Measurements from ENCODE around the gene CMTM8. TPM values are rescaled to one million over a fixed set of nuclear protein-coding genes. Genes with fewer than 3 reads are reported as not detected.

Gene CMTM8
- total and polyA plus RNA-seq, 10 of the 15 experiments (the other 5 are each of a cell fraction or from before 2014, with no cell fraction given), result 0.11 to 0.23 TPM; not detected in 8

DNA sequence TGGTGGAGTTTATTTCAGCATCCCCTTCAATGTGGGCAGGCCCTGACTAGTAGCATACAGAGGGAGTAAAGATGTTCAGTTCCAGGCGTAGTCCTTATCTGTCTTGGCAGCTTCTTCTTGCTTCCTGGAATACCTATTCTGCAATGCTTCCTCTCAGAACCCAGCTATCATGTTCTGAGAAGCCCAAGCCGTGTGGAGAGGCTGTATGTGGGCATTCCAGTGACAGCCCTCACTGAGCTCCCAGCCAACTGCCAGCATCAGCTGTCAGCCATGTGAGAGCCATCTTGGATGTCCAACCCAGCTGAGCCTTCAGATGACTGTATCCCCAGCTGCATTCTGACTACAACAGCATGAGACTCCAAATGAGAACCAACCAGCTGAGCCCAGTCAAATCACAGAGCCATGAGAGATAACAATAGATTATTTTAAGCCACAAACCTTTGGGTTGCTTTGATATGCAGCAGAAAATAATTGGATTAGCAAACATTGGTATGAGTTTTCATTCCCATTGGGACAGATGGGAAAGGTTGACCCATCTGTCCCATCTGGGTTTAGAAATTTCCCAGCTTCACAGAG lies 144.7 kb downstream of the CMTM8 start (continued):
- TF ChIP-seq CUX1 (IDR thresholded peaks at IDR 0.05; ENCODE audit: insufficient replicate concordance, low read depth, low read length), result no peak
- TF ChIP-seq NRF1 (conservative IDR thresholded peaks at IDR 0.05; ENCODE audit: low read depth, low read length), result no peak

GRCh38 chr3:32384938-32385337 lies 146.5 kb downstream of the CMTM8 start:
- WGBS (ENCODE audit: insufficient coverage, insufficient replicate concordance, low lambda C conversion rate, missing lambda C conversion rate), result 0% methylated on average over 5 of the region's 5 CpGs
- H3K4me2 ChIP-seq (ENCODE audit: control insufficient read depth, insufficient read depth), result no peak overlapping the region
- in situ Hi-C loops (cut with MboI), result no loop called here
- no peaks in the 10 kb centered on the region for H3K4me1 ChIP-seq (ENCODE audit: control insufficient read depth, insufficient read depth, low read length)
- TF ChIP-seq BRCA1 (IDR thresholded peaks at IDR 0.05; ENCODE audit: low read depth, low read length), result no peak
- TF ChIP-seq REST (IDR thresholded peaks at IDR 0.05; ENCODE audit: low read depth, low read length), result no peak
- TF ChIP-seq HDGF (IDR thresholded peaks at IDR 0.05), result no peak
- TF ChIP-seq WRNIP1 (IDR thresholded peaks at IDR 0.05; ENCODE audit: borderline replicate concordance, low read depth, low read length), result no peak
- TF ChIP-seq BMI1 (IDR thresholded peaks at IDR 0.05; ENCODE audit: borderline replicate concordance), result peak; percentile 32; the same call in 1 of the 2 replicates
- TF ChIP-seq SUZ12 (IDR thresholded peaks at IDR 0.05; ENCODE audit: unreplicated experiment), result no peak
- intact Hi-C loops (cut with micrococcal nuclease; ENCODE audit: unreplicated experiment), result no loop called here
- FAIRE-seq, result no peak
- no peaks in the 10 kb centered on the region for H3K36me3 ChIP-seq (ENCODE audit: control insufficient read depth in 2 of 2, insufficient read depth in 2 of 2, low read length in 1 of 2)
- DNase-seq (ENCODE audit: low read depth, low spot score), result no peak
- CTCF ChIA-PET, result no interaction called here
- no peaks in the 10 kb centered on the region for H3K9me3 ChIP-seq (replicated peaks; ENCODE audit: control insufficient read depth, insufficient read depth, low read length)
- H3K4me3 ChIP-seq, result no peak overlapping the region
- no peaks in the 10 kb centered on the region for H4K20me1 ChIP-seq (ENCODE audit: control insufficient read depth, insufficient read depth)
- POLR2A ChIA-PET, result no interaction called here
- H3K9ac ChIP-seq (ENCODE audit: control insufficient read depth, insufficient read depth, low read length), result no peak overlapping the region
- no peak for ATAC-seq
- H3K27ac ChIP-seq (ENCODE audit: control insufficient read depth, insufficient read depth), result no peak overlapping the region
- H3K79me2 ChIP-seq (ENCODE audit: control insufficient read depth, insufficient read depth, low read length), result no peaks in the 10 kb centered on the region
- H2AFZ ChIP-seq (ENCODE audit: control insufficient read depth, low read depth, low read length), result no peak overlapping the region
- RAD21 ChIA-PET (ENCODE audit: unreplicated experiment), result no interaction called here
- no TSS peak for BruUV-seq (replicated peaks)
- H3K27me3 ChIP-seq (replicated peaks in 1 of 2; ENCODE audit: control insufficient read depth in 2 of 2, insufficient read depth in 2 of 2, low read length in 1 of 2), result no peaks in the 10 kb centered on the region; a peak in 1 of 4 replicates
- SMC1A ChIA-PET (ENCODE audit: uncharacterized antibody, unreplicated experiment), result interaction anchor here (0.9 to 1.0 kb wide), 2 partner anchors 9 to 10 kb away, joined by 5 read pairs; no protein-coding TSS in a partner anchor
